Natural killer cell (primary cell): ENCODE measurements around the gene PDLIM1. TPM values are rescaled to one million over a fixed set of nuclear protein-coding genes. Genes with fewer than 3 reads are reported as not detected.

Experiments used
- ATAC-seq, 3 donors: fragments of 150-1000 bp in 2 of 3; fragments of 200-7000 bp in 1 of 3; cut with Tn5 transposase; 1 replicate in 1 of 3; 2 replicates in 2 of 3; pipeline ENCODE4 v1.10.0; 2021; ENCODE audit warnings: mild to moderate bottlenecking in 2 of 3, moderate library complexity in 2 of 3
- DNase-seq, 2 donors: peaks; one replicate each; pipeline versions ENCODE4 v3.0.0 to v3.0.0-alpha.2; 2013 to 2021; ENCODE audit warnings: mixed read lengths in 1 of 2
- H3K27ac ChIP-seq: one replicate; pipeline ENCODE4 v1.5.1; 2013; ENCODE audit warnings: mild to moderate bottlenecking, low read length
- H3K27me3 ChIP-seq: one replicate; pipeline ENCODE4 v1.6.1; 2013; ENCODE audit warnings: low read length; ENCODE audit not compliant: control insufficient read depth, insufficient read depth
- H3K36me3 ChIP-seq: one replicate; pipeline ENCODE4 v1.6.1; 2013; ENCODE audit warnings: low read length; ENCODE audit not compliant: control insufficient read depth, insufficient read depth
- H3K4me1 ChIP-seq: one replicate; pipeline ENCODE4 v1.6.1; 2013; ENCODE audit warnings: low read length; ENCODE audit not compliant: control insufficient read depth, insufficient read depth
- H3K4me3 ChIP-seq: one replicate; pipeline ENCODE4 v1.5.1; 2013; ENCODE audit warnings: low read length
- H3K9me3 ChIP-seq: one replicate; pipeline ENCODE4 v1.6.1; 2013; ENCODE audit warnings: low read length; ENCODE audit not compliant: control insufficient read depth, insufficient read depth
- H3K27ac Mint-ChIP-seq, 2 donors: one replicate each; pipeline ENCODE4 v1.8.0; 2022; ENCODE audit warnings: mild to moderate bottlenecking in 2 of 2, mixed read lengths in 2 of 2, moderate library complexity in 1 of 2
- H3K27me3 Mint-ChIP-seq, 2 donors: one replicate each; pipeline ENCODE4 v1.8.0; 2022; ENCODE audit warnings: low read depth in 2 of 2, mixed read lengths in 2 of 2
- H3K36me3 Mint-ChIP-seq: one replicate; pipeline ENCODE4 v1.8.0; 2022; ENCODE audit warnings: mixed read lengths
- H3K4me1 Mint-ChIP-seq, 2 donors: one replicate each; pipeline ENCODE4 v1.8.0; 2022; ENCODE audit warnings: mixed read lengths in 2 of 2
- H3K4me3 Mint-ChIP-seq: one replicate; pipeline ENCODE4 v1.8.0; 2022; ENCODE audit warnings: mild to moderate bottlenecking, moderate library complexity, mixed read lengths
- H3K9me3 Mint-ChIP-seq, 2 donors: one replicate each; pipeline ENCODE4 v1.8.0; 2022; ENCODE audit warnings: mixed read lengths in 2 of 2
- CTCF ChIP-seq: fragments of 200-600 bp; IDR thresholded peaks from one replicate; pipeline ENCODE4 v1.8.0; 2022; ENCODE audit warnings: antibody characterized with exemption
- WGBS: methylation state at CpG from one replicate; pipeline ENCODE4 v1.1.7; 2013; ENCODE audit warnings: missing lambda C conversion rate; ENCODE audit not compliant: insufficient coverage; 5-methylcytosine and 5-hydroxymethylcytosine counted together
- intact Hi-C: fragments of 100-400 bp; cut with micrococcal nuclease; formaldehyde crosslinking; loops from one replicate; pipeline ENCODE4 v1.14.2; 2022
- total RNA-seq, 4 donors: library from RNA; stranded (reverse); fragments of 120-200 nt in 1 of 4; gene quantifications; one replicate each; pipeline versions ENCODE4 v1.2.3 to v1.2.4, GENCODE V29; 2013 to 2022

Gene PDLIM1
- total RNA-seq, 3 donors from 2014 or later (not counting 1 experiment from before 2014, with no cell fraction given), result 7.1 to 25.2 (median 24.5) TPM

- ATAC-seq (no peak), DNase-seq (no peak)
- Mint-ChIP-seq H3K36me3 (no peaks in the 10 kb centered on the region), H3K27me3 (no peaks in the 10 kb centered on the region), H3K4me3 (no peak overlapping the region), H3K4me1 (no peaks in the 10 kb centered on the region), H3K27ac (no peak overlapping the region), H3K9me3 (no peaks in the 10 kb centered on the region)
- TF ChIP-seq CTCF, result no peak
- Histone ChIP-seq H3K4me3 (no peak overlapping the region), H3K27ac (no peak overlapping the region), H3K27me3 (no peaks in the 10 kb centered on the region), H3K9me3 (no peaks in the 10 kb centered on the region), H3K4me1 (no peaks in the 10 kb centered on the region), H3K36me3 (no peaks in the 10 kb centered on the region)
- WGBS, result 93% methylated on average over 9 of the region's 9 CpGs
- intact Hi-C loops, result no loop called here
Measured at GRCh38 chr10:95336702-95337101, 45.9 kb upstream of the PDLIM1 start.

- H3K4me1 ChIP-seq, result no peaks in the 10 kb centered on the region
- DNase-seq (no peak), ATAC-seq (no peak)
- no peak overlapping the region for H3K27ac ChIP-seq
- H3K27me3 Mint-ChIP-seq, result no peaks in the 10 kb centered on the region
- no peaks in the 10 kb centered on the region for H3K36me3 ChIP-seq
- intact Hi-C loops, result no loop called here
- no peak overlapping the region for H3K27ac Mint-ChIP-seq
- no peak for TF ChIP-seq CTCF
- H3K9me3 Mint-ChIP-seq, result no peaks in the 10 kb centered on the region
- H3K4me3 Mint-ChIP-seq, result no peak overlapping the region
- no peaks in the 10 kb centered on the region for H3K4me1 Mint-ChIP-seq
- H3K4me3 ChIP-seq, result no peak overlapping the region
- no peaks in the 10 kb centered on the region for H3K9me3 ChIP-seq
- no peaks in the 10 kb centered on the region for H3K27me3 ChIP-seq
- H3K36me3 Mint-ChIP-seq, result no peaks in the 10 kb centered on the region
- 86% methylated on average over 19 of the region's 19 CpGs for WGBS
Measured at GRCh38 chr10:95335933-95336699, 45.3 kb upstream of the PDLIM1 start.

GRCh38 chr10:95334805-95335144 is 44.0 kb upstream of the PDLIM1 start:
- no peak for DNase-seq
- H3K4me3 Mint-ChIP-seq, result no peak overlapping the region
- H3K36me3 Mint-ChIP-seq, result no peaks in the 10 kb centered on the region
- no peak for TF ChIP-seq CTCF
- Histone ChIP-seq H3K9me3 (no peaks in the 10 kb centered on the region), H3K36me3 (no peaks in the 10 kb centered on the region), H3K27ac (no peak overlapping the region), H3K4me1 (no peaks in the 10 kb centered on the region), H3K27me3 (no peaks in the 10 kb centered on the region), H3K4me3 (no peak overlapping the region)
- H3K27ac Mint-ChIP-seq, result no peak overlapping the region
- 92% methylated on average over 3 of the region's 3 CpGs for WGBS
- ATAC-seq, result no peak
- intact Hi-C loops, result no loop called here
- H3K4me1 Mint-ChIP-seq, result no peaks in the 10 kb centered on the region
- no peaks in the 10 kb centered on the region for H3K9me3 Mint-ChIP-seq
- H3K27me3 Mint-ChIP-seq, result no peaks in the 10 kb centered on the region
